Measurements from ENCODE around the gene SLC25A42. TPM values are rescaled to one million over a fixed set of nuclear protein-coding genes. Genes with fewer than 3 reads are reported as not detected.
"Not testable (repeated sequence)": the region's sequence is repeated elsewhere in the genome, so short reads cannot be mapped to it uniquely, and the experiment has no call there.

SLC25A42 gene
- polyA plus RNA-seq (2012; ENCODE audit: missing spikeins), result 8.7 TPM

GRCh38 chr19:19063183-19064097, at the start of gene SLC25A42:
TSS of gene SLC25A42 (plus strand) at chr19:19063994. CDS start at chr19:19096125, 32,131 bp downstream.
- peak; percentile 37; the same call in 1 of the 2 replicates for TF ChIP-seq POLR2A (IDR thresholded peaks at IDR 0.05; ENCODE audit: low read depth, low read length)
- TF ChIP-seq POLR2AphosphoS5 (IDR thresholded peaks at IDR 0.05; ENCODE audit: low read depth, low read length), result peak; percentile 60; the same call in 1 of the 2 replicates
- TF ChIP-seq TAF1 (IDR thresholded peaks at IDR 0.05; ENCODE audit: borderline replicate concordance, low read depth, low read length), result peak; percentile 11; the same call in 1 of the 2 replicates
- FAIRE-seq (peak; percentile 99), DNase-seq (ENCODE audit: insufficient read length) (peak; percentile 100)

- TF ChIP-seq TAF1 (IDR thresholded peaks at IDR 0.05; ENCODE audit: borderline replicate concordance, low read depth, low read length) (no peak), POLR2AphosphoS5 (IDR thresholded peaks at IDR 0.05; ENCODE audit: low read depth, low read length) (no peak), POLR2A (IDR thresholded peaks at IDR 0.05; ENCODE audit: low read depth, low read length) (no peak)
- FAIRE-seq (no peak), DNase-seq (ENCODE audit: insufficient read length) (no peak)
These were observed 42.7 kb upstream of the SLC25A42 start for GRCh38 chr19:19021115-19021514.

GRCh38 chr19:19022380-19022961, 41.3 kb upstream of the SLC25A42 start:
- no peak for FAIRE-seq
- TF ChIP-seq TAF1 (IDR thresholded peaks at IDR 0.05; ENCODE audit: borderline replicate concordance, low read depth, low read length) (no peak), POLR2AphosphoS5 (IDR thresholded peaks at IDR 0.05; ENCODE audit: low read depth, low read length) (no peak), POLR2A (IDR thresholded peaks at IDR 0.05; ENCODE audit: low read depth, low read length) (no peak)
- DNase-seq (ENCODE audit: insufficient read length), result no peak

GRCh38 chr19:19023376-19023775, 40.4 kb upstream of the SLC25A42 start:
- not testable (repeated sequence) for DNase-seq (ENCODE audit: insufficient read length); FAIRE-seq

- TF ChIP-seq POLR2A (IDR thresholded peaks at IDR 0.05; ENCODE audit: low read depth, low read length) (no peak), POLR2AphosphoS5 (IDR thresholded peaks at IDR 0.05; ENCODE audit: low read depth, low read length) (no peak), TAF1 (IDR thresholded peaks at IDR 0.05; ENCODE audit: borderline replicate concordance, low read depth, low read length) (no peak)
- DNase-seq (ENCODE audit: insufficient read length), result no peak
- no peak for FAIRE-seq
These were observed 37.9 kb upstream of the SLC25A42 start for GRCh38 chr19:19025861-19026260.

GRCh38 chr19:19026299-19026971, 37.4 kb upstream of the SLC25A42 start:
- FAIRE-seq (no peak), DNase-seq (ENCODE audit: insufficient read length) (no peak)
- TF ChIP-seq TAF1 (IDR thresholded peaks at IDR 0.05; ENCODE audit: borderline replicate concordance, low read depth, low read length), result no peak
- no peak for TF ChIP-seq POLR2A (IDR thresholded peaks at IDR 0.05; ENCODE audit: low read depth, low read length)

GRCh38 chr19:19027228-19027627, 36.6 kb upstream of the SLC25A42 start:
- DNase-seq (ENCODE audit: insufficient read length), result no peak
- no peak for FAIRE-seq
- no peak for TF ChIP-seq POLR2A (IDR thresholded peaks at IDR 0.05; ENCODE audit: low read depth, low read length)
- no peak for TF ChIP-seq TAF1 (IDR thresholded peaks at IDR 0.05; ENCODE audit: borderline replicate concordance, low read depth, low read length)
- no peak for TF ChIP-seq POLR2AphosphoS5 (IDR thresholded peaks at IDR 0.05; ENCODE audit: low read depth, low read length)

- FAIRE-seq (no peak), DNase-seq (ENCODE audit: insufficient read length) (no peak)
These were observed 35.3 kb upstream of the SLC25A42 start for GRCh38 chr19:19028526-19028925.

GRCh38 chr19:19031891-19032290, 31.9 kb upstream of the SLC25A42 start:
- TF ChIP-seq TAF1 (IDR thresholded peaks at IDR 0.05; ENCODE audit: borderline replicate concordance, low read depth, low read length) (no peak), POLR2A (IDR thresholded peaks at IDR 0.05; ENCODE audit: low read depth, low read length) (no peak)
- no peak for FAIRE-seq
- DNase-seq (ENCODE audit: insufficient read length), result no peak

More at GRCh38 chr19:19028526-19028925, 35.3 kb upstream of the SLC25A42 start:
- TF ChIP-seq TAF1 (IDR thresholded peaks at IDR 0.05; ENCODE audit: borderline replicate concordance, low read depth, low read length) (no peak), POLR2AphosphoS5 (IDR thresholded peaks at IDR 0.05; ENCODE audit: low read depth, low read length) (no peak), POLR2A (IDR thresholded peaks at IDR 0.05; ENCODE audit: low read depth, low read length) (no peak)

- DNase-seq (ENCODE audit: insufficient read length), result peak; percentile 78
- no peak; the same call in 1 of the 2 replicates for TF ChIP-seq POLR2AphosphoS5 (IDR thresholded peaks at IDR 0.05; ENCODE audit: low read depth, low read length)
- no peak for TF ChIP-seq TAF1 (IDR thresholded peaks at IDR 0.05; ENCODE audit: borderline replicate concordance, low read depth, low read length)
- no peak for TF ChIP-seq POLR2A (IDR thresholded peaks at IDR 0.05; ENCODE audit: low read depth, low read length)
- peak; percentile 73 for FAIRE-seq
These were observed 31.2 kb upstream of the SLC25A42 start for GRCh38 chr19:19032420-19033175.

GRCh38 chr19:19033176-19033425, 30.7 kb upstream of the SLC25A42 start:
- no peak for TF ChIP-seq POLR2A (IDR thresholded peaks at IDR 0.05; ENCODE audit: low read depth, low read length)
- no peak for TF ChIP-seq POLR2AphosphoS5 (IDR thresholded peaks at IDR 0.05; ENCODE audit: low read depth, low read length)
- TF ChIP-seq TAF1 (IDR thresholded peaks at IDR 0.05; ENCODE audit: borderline replicate concordance, low read depth, low read length), result no peak
- FAIRE-seq, result no peak
- DNase-seq (ENCODE audit: insufficient read length), result no peak

Measured in GM12892 (cell line).